Measurements from ENCODE around the gene VAC14. TPM values are rescaled to one million over a fixed set of nuclear protein-coding genes. Genes with fewer than 3 reads are reported as not detected.

Gene VAC14
- 18.0 and 19.4 TPM in 2 replicates for total RNA-seq

DNA sequence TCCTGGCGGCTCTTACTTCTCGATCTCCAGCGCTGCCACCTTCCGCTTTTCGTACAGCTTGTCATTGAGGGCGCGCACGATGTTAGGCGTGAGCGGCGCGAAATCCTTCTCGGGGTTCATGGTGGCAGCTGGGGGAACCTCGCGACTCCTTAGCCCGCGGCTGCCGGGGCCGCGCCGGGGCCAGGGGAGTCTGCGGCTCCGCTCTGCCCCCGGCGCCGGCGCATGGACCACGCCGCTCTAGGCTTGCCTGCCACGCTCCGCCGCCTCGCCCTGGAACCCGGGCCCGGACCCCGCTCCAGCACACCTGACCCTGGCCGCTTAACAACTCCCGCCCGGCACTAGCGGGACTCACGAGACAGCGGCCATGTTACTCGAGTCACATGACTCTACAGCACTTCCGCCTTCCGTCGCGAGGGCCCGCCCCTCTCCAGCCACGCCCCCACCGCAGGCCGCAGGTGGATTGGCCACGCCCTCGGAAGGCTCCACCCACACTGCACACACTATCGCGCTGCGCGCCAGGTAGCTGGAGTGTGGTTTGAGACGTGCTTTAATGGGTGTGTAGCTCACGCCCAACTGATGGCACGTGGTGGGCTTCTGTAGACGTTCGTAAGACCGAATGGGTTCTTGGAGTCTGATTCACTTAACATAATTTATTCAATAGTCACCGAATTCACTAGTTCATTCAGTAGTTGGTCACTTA lies at the start of gene VAC14:
Gene VAC14 (minus strand): TSS at position 378 of the 700 bp plus-strand sequence. CDS start 258 bp downstream, at position 120.

DNA sequence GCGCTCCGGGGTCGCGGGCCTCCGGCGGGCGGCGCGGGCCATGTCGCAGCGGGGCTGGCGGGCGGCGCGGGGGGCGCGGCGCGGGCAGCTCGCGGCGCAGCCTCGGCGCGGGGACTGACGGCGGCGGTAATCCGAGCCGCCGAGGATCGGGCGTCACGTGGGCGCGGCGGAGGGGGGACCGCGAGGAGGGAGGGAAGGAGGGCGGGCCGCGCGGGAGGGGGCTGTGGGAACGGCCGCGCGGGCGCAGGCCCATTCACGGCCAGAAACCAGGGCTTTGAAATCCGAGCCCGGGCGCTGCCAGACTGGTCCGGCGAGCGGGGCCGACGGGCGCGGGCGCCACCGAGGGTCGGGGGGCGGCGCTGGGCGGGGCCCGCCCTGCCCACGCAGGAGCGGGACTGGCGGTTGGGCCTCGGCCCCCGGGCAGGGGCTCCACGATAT lies 115.0 kb downstream of the VAC14 start, which contains the start of gene MTSS2:
Gene MTSS2 (minus strand): TSS at position 116 of the 438 bp plus-strand sequence. CDS start 262 bp downstream, outside the sequence.

GRCh38 chr16:70646260-70647241 lies 154.4 kb downstream of the VAC14 start, which contains the start of gene IL34:
TSS of gene IL34 (plus strand) at chr16:70646559. CDS start at chr16:70646948, 389 bp downstream.

Other genes with a start within 250 kb of the VAC14 start
- gene IL34, start 154.6 kb downstream of the VAC14 start, total RNA-seq = 0.77 and 13.2 TPM in 2 replicates
- gene MTSS2, start 115.1 kb downstream of the VAC14 start, total RNA-seq = 9.4 and 11.0 TPM in 2 replicates

All from regular cardiac myocyte (primary cell).